CD4-positive, alpha-beta memory T cell (primary cell): ENCODE data around the gene ZDHHC11. TPM values are rescaled to one million over a fixed set of nuclear protein-coding genes. Genes with fewer than 3 reads are reported as not detected.

Experiments
- CTCF ChIA-PET: fragments of 350-600 bp; sonication (Branson Sonifier 250); formaldehyde crosslinking; loops from one replicate; lab custom pipeline; 2021; ENCODE audit warnings: inconsistent platforms; ENCODE audit not compliant: partially characterized antibody; lab: Charles Lee
- POLR2A ChIA-PET: fragments of 350-600 bp; sonication (Branson Sonifier 250); formaldehyde crosslinking; loops from one replicate; lab custom pipeline; 2021; ENCODE audit not compliant: partially characterized antibody; lab: Charles Lee
- DNase-seq, 5 donors: peaks; one replicate each; pipeline versions ENCODE4 v3.0.0 to v3.0.0-alpha.2; 2020 to 2022; ENCODE audit warnings: mixed read lengths in 1 of 5
- H3K27ac ChIP-seq: one replicate; pipeline ENCODE4 v1.7.0; 2013; ENCODE audit warnings: low read depth, low read length
- H3K27me3 ChIP-seq: 2 replicates; pipeline ENCODE4 v1.7.0; 2013; ENCODE audit warnings: mild to moderate bottlenecking, low read length, moderate library complexity; ENCODE audit not compliant: insufficient read depth
- H3K36me3 ChIP-seq: 2 replicates; pipeline ENCODE4 v1.7.0; 2013; ENCODE audit warnings: mild to moderate bottlenecking, low read length, moderate library complexity; ENCODE audit not compliant: insufficient read depth
- H3K4me1 ChIP-seq: 2 replicates; pipeline ENCODE4 v1.7.0; 2013; ENCODE audit warnings: mild to moderate bottlenecking, low read length, moderate library complexity; ENCODE audit not compliant: insufficient read depth
- H3K4me3 ChIP-seq, 2 donors: one replicate each; pipeline ENCODE4 v1.7.0; 2013; ENCODE audit warnings: low read length in 2 of 2, mild to moderate bottlenecking in 1 of 2
- H3K9me3 ChIP-seq, 2 donors: one replicate each; pipeline ENCODE4 v1.7.0; 2013; ENCODE audit warnings: low read length in 2 of 2, control low read depth in 1 of 2; ENCODE audit not compliant: control insufficient read depth in 1 of 2
- H3K27ac Mint-ChIP-seq, 7 donors: one replicate each; pipeline ENCODE4 v1.8.0; 2020 to 2021; ENCODE audit warnings: mixed read lengths in 7 of 7, mild to moderate bottlenecking in 6 of 7, inconsistent platforms in 3 of 7, moderate library complexity in 3 of 7
- H3K27me3 Mint-ChIP-seq, 2 donors: one replicate each; pipeline ENCODE4 v1.8.0; 2020 to 2021; ENCODE audit warnings: mixed read lengths in 2 of 2
- H3K36me3 Mint-ChIP-seq, 2 donors: one replicate each; pipeline ENCODE4 v1.8.0; 2020 to 2021; ENCODE audit warnings: mixed read lengths in 2 of 2, inconsistent platforms in 1 of 2, mild to moderate bottlenecking in 1 of 2
- H3K4me1 Mint-ChIP-seq, 4 donors: one replicate each; pipeline ENCODE4 v1.8.0; 2020 to 2021; ENCODE audit warnings: mixed read lengths in 4 of 4, mild to moderate bottlenecking in 1 of 4
- H3K4me3 Mint-ChIP-seq, 8 donors: one replicate each; pipeline ENCODE4 v1.8.0; 2020 to 2021; ENCODE audit warnings: mixed read lengths in 8 of 8, mild to moderate bottlenecking in 7 of 8, moderate library complexity in 6 of 8, inconsistent platforms in 3 of 8
- H3K9me3 Mint-ChIP-seq, 8 donors: one replicate each; pipeline ENCODE4 v1.8.0; 2020 to 2021; ENCODE audit warnings: mixed read lengths in 8 of 8, mild to moderate bottlenecking in 5 of 8, inconsistent platforms in 3 of 8, moderate library complexity in 1 of 8
- intact Hi-C: fragments of 100-400 bp; cut with micrococcal nuclease; formaldehyde crosslinking; loops from one replicate; pipeline ENCODE4 v1.15.1; 2023
- polyA plus RNA-seq, 2 donors: library from polyadenylated mRNA; unstranded; fragments of 300-500 nt; fragmentation: Illumina TruSeq; gene quantifications; one replicate each; pipeline ENCODE4 v1.2.3, GENCODE V29; 2021
- total RNA-seq, 2 experiments: library from RNA; stranded (reverse); gene quantifications; one replicate each; pipeline ENCODE4 v1.2.3, GENCODE V29; 2021

Gene ZDHHC11
- total and polyA plus RNA-seq, 4 experiments from 2014 or later = 0.28 to 15.3 (median 15.1) TPM; not detected in 1

- CTCF ChIA-PET = no interaction called here
- Mint-ChIP-seq H3K27me3 (no peaks in the 10 kb centered on the region), H3K4me3 (no peak overlapping the region), H3K9me3 (peaks cover 0 to 6% (median 0%) of the 10 kb centered on the region in 8 donors), H3K27ac (no peak overlapping the region), H3K36me3 (peaks cover 55 to 71% of the 10 kb centered on the region in 2 donors), H3K4me1 (peaks cover 12 to 27% (median 18%) of the 10 kb centered on the region in 4 donors)
- no peak for DNase-seq
- no peak overlapping the region for H3K27ac ChIP-seq
- H3K27me3 ChIP-seq = no peaks in the 10 kb centered on the region
- H3K4me1 ChIP-seq = peaks cover 5% of the 10 kb centered on the region
- no peaks in the 10 kb centered on the region for H3K9me3 ChIP-seq
- intact Hi-C loops = no loop called here
- POLR2A ChIA-PET = no interaction called here
- H3K36me3 ChIP-seq = peaks cover 61% of the 10 kb centered on the region
- H3K4me3 ChIP-seq = no peak overlapping the region
Measured at GRCh38 chr5:878125-878524, 27.3 kb upstream of the ZDHHC11 start.

GRCh38 chr5:876398-877365 lies 25.9 kb upstream of the ZDHHC11 start:
- intact Hi-C loops = no loop called here
- no peak for DNase-seq
- CTCF ChIA-PET = no interaction called here
- Histone ChIP-seq H3K4me3 (no peak overlapping the region), H3K9me3 (no peaks in the 10 kb centered on the region), H3K27ac (no peak overlapping the region), H3K4me1 (peaks cover 3% of the 10 kb centered on the region), H3K36me3 (peaks cover 68% of the 10 kb centered on the region), H3K27me3 (no peaks in the 10 kb centered on the region)
- POLR2A ChIA-PET = no interaction called here
- Mint-ChIP-seq H3K36me3 (peaks cover 42 to 60% of the 10 kb centered on the region in 2 donors), H3K9me3 (no peaks in the 10 kb centered on the region), H3K4me1 (peaks cover 0 to 13% (median 6%) of the 10 kb centered on the region in 4 donors), H3K4me3 (no peak overlapping the region), H3K27ac (peak overlapping the region in 2 of 7 donors; percentile 22), H3K27me3 (no peaks in the 10 kb centered on the region)

GRCh38 chr5:875931-876330 lies 25.1 kb upstream of the ZDHHC11 start:
- ChIA-PET POLR2A (no interaction called here), CTCF (no interaction called here)
- Mint-ChIP-seq H3K9me3 (no peaks in the 10 kb centered on the region), H3K4me1 (peaks cover 0 to 7% (median 3%) of the 10 kb centered on the region in 4 donors), H3K27ac (peak overlapping the region in 2 of 7 donors; percentile 22 to 68), H3K4me3 (peak overlapping the region in 1 of 8 donors; percentile 74), H3K36me3 (peaks cover 43 to 60% of the 10 kb centered on the region in 2 donors), H3K27me3 (no peaks in the 10 kb centered on the region)
- Histone ChIP-seq H3K36me3 (peaks cover 68% of the 10 kb centered on the region), H3K27me3 (no peaks in the 10 kb centered on the region), H3K27ac (no peak overlapping the region), H3K4me1 (no peaks in the 10 kb centered on the region), H3K4me3 (no peak overlapping the region), H3K9me3 (no peaks in the 10 kb centered on the region)
- intact Hi-C loops = no loop called here
- DNase-seq = no peak

- no peaks in the 10 kb centered on the region for H3K4me1 ChIP-seq
- Mint-ChIP-seq H3K27ac (peak overlapping the region in 3 of 7 donors; percentile 42 to 62 (median 62)), H3K36me3 (peaks cover 63 to 79% of the 10 kb centered on the region in 2 donors), H3K4me3 (no peak overlapping the region), H3K9me3 (no peaks in the 10 kb centered on the region), H3K27me3 (no peaks in the 10 kb centered on the region), H3K4me1 (peaks cover 0 to 9% (median 4%) of the 10 kb centered on the region in 4 donors)
- no peak for DNase-seq
- no peak overlapping the region for H3K4me3 ChIP-seq
- H3K36me3 ChIP-seq = peaks cover 91% of the 10 kb centered on the region
- intact Hi-C loops = no loop called here
- CTCF ChIA-PET = no interaction called here
- POLR2A ChIA-PET = no interaction called here
- H3K9me3 ChIP-seq = no peaks in the 10 kb centered on the region
- no peaks in the 10 kb centered on the region for H3K27me3 ChIP-seq
- no peak overlapping the region for H3K27ac ChIP-seq
Measured at GRCh38 chr5:873328-873727, 22.5 kb upstream of the ZDHHC11 start.

GRCh38 chr5:872301-872700 lies 21.5 kb upstream of the ZDHHC11 start:
- no peak overlapping the region for H3K4me3 ChIP-seq
- POLR2A ChIA-PET = no interaction called here
- peaks cover 93% of the 10 kb centered on the region for H3K36me3 ChIP-seq
- H3K27ac Mint-ChIP-seq = no peak overlapping the region
- peaks cover 65 to 80% of the 10 kb centered on the region in 2 donors for H3K36me3 Mint-ChIP-seq
- H3K4me1 Mint-ChIP-seq = peaks cover 0 to 9% (median 2%) of the 10 kb centered on the region in 4 donors
- H3K9me3 ChIP-seq = no peaks in the 10 kb centered on the region
- H3K27me3 Mint-ChIP-seq = no peaks in the 10 kb centered on the region
- H3K9me3 Mint-ChIP-seq = no peaks in the 10 kb centered on the region
- intact Hi-C loops = no loop called here
- H3K27me3 ChIP-seq = no peaks in the 10 kb centered on the region
- DNase-seq = no peak
- H3K4me1 ChIP-seq = no peaks in the 10 kb centered on the region
- no peak overlapping the region for H3K27ac ChIP-seq
- no peak overlapping the region for H3K4me3 Mint-ChIP-seq
- CTCF ChIA-PET = no interaction called here

- H3K36me3 Mint-ChIP-seq = peaks cover 63 to 79% of the 10 kb centered on the region in 2 donors
- no peak overlapping the region for H3K27ac ChIP-seq
- CTCF ChIA-PET = no interaction called here
Measured at GRCh38 chr5:871596-872298, 21.0 kb upstream of the ZDHHC11 start.

GRCh38 chr5:870956-871355 lies 20.2 kb upstream of the ZDHHC11 start:
- Histone ChIP-seq H3K4me3 (no peak overlapping the region), H3K9me3 (no peaks in the 10 kb centered on the region), H3K27me3 (no peaks in the 10 kb centered on the region), H3K4me1 (no peaks in the 10 kb centered on the region), H3K36me3 (peaks cover 95% of the 10 kb centered on the region), H3K27ac (no peak overlapping the region)
- no peaks in the 10 kb centered on the region for H3K27me3 Mint-ChIP-seq
- no peak overlapping the region for H3K4me3 Mint-ChIP-seq
- H3K4me1 Mint-ChIP-seq = peaks cover 0 to 8% (median 2%) of the 10 kb centered on the region in 4 donors
- no peak overlapping the region for H3K27ac Mint-ChIP-seq
- POLR2A ChIA-PET = no interaction called here
- H3K36me3 Mint-ChIP-seq = peaks cover 70 to 79% of the 10 kb centered on the region in 2 donors
- no peaks in the 10 kb centered on the region for H3K9me3 Mint-ChIP-seq
- intact Hi-C loops = no loop called here
- CTCF ChIA-PET = no interaction called here
- DNase-seq = no peak

More at GRCh38 chr5:871596-872298, 21.0 kb upstream of the ZDHHC11 start:
- no peak for DNase-seq
- no peak overlapping the region for H3K27ac Mint-ChIP-seq
- Histone ChIP-seq H3K27me3 (no peaks in the 10 kb centered on the region), H3K4me3 (no peak overlapping the region), H3K9me3 (no peaks in the 10 kb centered on the region), H3K36me3 (peaks cover 95% of the 10 kb centered on the region), H3K4me1 (no peaks in the 10 kb centered on the region)
- intact Hi-C loops = no loop called here
- H3K27me3 Mint-ChIP-seq = no peaks in the 10 kb centered on the region
- POLR2A ChIA-PET = no interaction called here
- H3K4me3 Mint-ChIP-seq = no peak overlapping the region
- H3K9me3 Mint-ChIP-seq = no peaks in the 10 kb centered on the region
- H3K4me1 Mint-ChIP-seq = peaks cover 0 to 8% (median 2%) of the 10 kb centered on the region in 4 donors
